ENCODE measurements around the gene GPALPP1.

GRCh38 chr13:44971656-44972595 is 17.4 kb upstream of the GPALPP1 start:
- TF ChIP-seq CTCF (IDR thresholded peaks at IDR 0.05) (no peak), POLR2A (IDR thresholded peaks at IDR 0.05) (no peak), EP300 (IDR thresholded peaks at IDR 0.05) (no peak), POLR2AphosphoS5 (IDR thresholded peaks at IDR 0.05) (no peak)
